ENCODE measurements around the gene CDC16. TPM values are rescaled to one million over a fixed set of nuclear protein-coding genes. Genes with fewer than 3 reads are reported as not detected.

CDC16 gene
- total RNA-seq, 1 donor from 2014 or later, result 83.0 TPM

DNA sequence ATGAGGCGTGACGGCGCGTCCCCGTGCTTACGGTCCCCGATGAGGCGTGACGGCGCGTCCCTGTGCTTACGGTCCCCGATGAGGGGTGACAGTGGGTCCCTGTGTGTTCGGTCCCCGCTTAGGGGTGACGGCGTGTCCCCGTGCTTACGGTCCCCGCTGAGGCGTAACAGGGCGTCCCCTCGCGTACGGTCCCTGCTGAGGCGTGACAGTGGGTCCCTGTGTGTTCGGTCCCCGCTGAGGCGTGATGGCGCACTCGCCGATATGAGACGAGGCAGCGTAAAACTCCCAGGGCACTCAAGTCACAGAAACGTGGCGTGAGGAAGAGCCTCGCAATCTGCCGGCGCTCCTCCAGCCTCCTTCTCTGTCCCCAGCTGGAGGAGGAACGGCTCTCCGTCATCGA lies 34.7 kb upstream of the CDC16 start:
- TF ChIP-seq CTCF (IDR thresholded peaks at IDR 0.05), result no peak
- H3K27ac Mint-ChIP-seq (ENCODE audit: unreplicated experiment), result no peak overlapping the region

DNA sequence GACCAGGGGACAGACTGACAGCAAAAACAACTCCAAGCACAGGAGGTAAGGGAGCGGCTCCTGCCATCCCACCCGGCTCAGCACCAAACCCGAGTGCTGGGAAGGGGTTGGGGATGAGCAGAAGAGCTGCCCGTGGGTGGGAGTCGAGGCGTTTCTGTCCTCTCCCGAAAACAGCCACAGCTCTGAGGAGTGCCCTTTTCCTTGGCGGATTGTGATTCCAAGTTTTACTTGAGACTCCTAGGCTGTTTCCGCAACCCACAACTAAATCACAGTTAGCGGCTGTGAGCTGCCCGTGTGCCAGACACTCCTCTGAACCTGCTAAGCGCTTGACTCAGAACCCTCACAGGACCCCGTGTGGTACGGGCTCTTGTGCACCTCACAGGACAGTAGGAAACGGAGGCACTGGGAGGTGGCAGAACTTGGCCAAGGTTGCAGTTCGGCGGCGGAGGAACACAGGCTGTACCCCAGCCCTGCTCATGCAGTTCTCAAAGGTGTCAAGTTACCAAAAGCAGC lies 34.2 kb upstream of the CDC16 start:
- Mint-ChIP-seq H3K27ac (ENCODE audit: unreplicated experiment) (no peak overlapping the region), H3K27me3 (ENCODE audit: low read depth) (no peaks in the 10 kb centered on the region), H3K9me3 (ENCODE audit: low read depth) (no peaks in the 10 kb centered on the region), H3K4me1 (ENCODE audit: low read depth) (no peaks in the 10 kb centered on the region), H3K36me3 (ENCODE audit: low read depth) (no peaks in the 10 kb centered on the region), H3K4me3 (ENCODE audit: unreplicated experiment) (no peak overlapping the region)
- DNase-seq (ENCODE audit: low spot score), result no peak
- TF ChIP-seq CTCF (IDR thresholded peaks at IDR 0.05), result no peak

More for the DNA sequence above, 34.7 kb upstream of the CDC16 start:
- Mint-ChIP-seq H3K4me1 (ENCODE audit: low read depth) (no peaks in the 10 kb centered on the region), H3K9me3 (ENCODE audit: low read depth) (no peaks in the 10 kb centered on the region), H3K27me3 (ENCODE audit: low read depth) (peaks cover 4% of the 10 kb centered on the region), H3K36me3 (ENCODE audit: low read depth) (no peaks in the 10 kb centered on the region), H3K4me3 (ENCODE audit: unreplicated experiment) (no peak overlapping the region)
- DNase-seq (ENCODE audit: low spot score), result no peak

DNA sequence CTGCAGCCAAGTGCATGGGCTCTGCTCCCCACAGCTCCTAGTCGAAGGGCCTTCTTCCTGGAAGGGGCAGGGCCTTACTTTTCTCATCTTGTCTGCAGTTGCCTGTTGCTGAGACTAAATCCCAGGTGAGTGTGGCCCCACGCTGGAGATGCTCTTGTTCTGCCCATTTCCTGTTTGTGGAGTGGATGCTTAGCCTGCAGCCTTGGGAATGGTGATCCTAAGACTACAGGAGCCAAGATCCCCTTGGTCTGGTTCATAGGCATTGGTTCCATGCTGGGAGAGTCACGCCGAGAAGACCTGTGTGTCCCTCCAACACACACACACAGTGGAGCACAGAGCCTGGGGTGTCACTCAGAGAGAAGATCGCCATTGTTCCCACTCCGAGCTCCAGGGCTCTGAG lies 32.1 kb upstream of the CDC16 start:
- no peaks in the 10 kb centered on the region for H3K27me3 Mint-ChIP-seq (ENCODE audit: low read depth)
- no peaks in the 10 kb centered on the region for H3K4me1 Mint-ChIP-seq (ENCODE audit: low read depth)
- H3K27ac Mint-ChIP-seq (ENCODE audit: unreplicated experiment), result no peak overlapping the region
- no peak for DNase-seq (ENCODE audit: low spot score)
- H3K9me3 Mint-ChIP-seq (ENCODE audit: low read depth), result peaks cover 8% of the 10 kb centered on the region
- H3K4me3 Mint-ChIP-seq (ENCODE audit: unreplicated experiment), result no peak overlapping the region
- TF ChIP-seq CTCF (IDR thresholded peaks at IDR 0.05), result no peak
- no peaks in the 10 kb centered on the region for H3K36me3 Mint-ChIP-seq (ENCODE audit: low read depth)

- TF ChIP-seq CTCF (IDR thresholded peaks at IDR 0.05), result no peak
- Mint-ChIP-seq H3K36me3 (ENCODE audit: low read depth) (no peaks in the 10 kb centered on the region), H3K4me1 (ENCODE audit: low read depth) (no peaks in the 10 kb centered on the region), H3K4me3 (ENCODE audit: unreplicated experiment) (no peak overlapping the region), H3K27ac (ENCODE audit: unreplicated experiment) (no peak overlapping the region), H3K27me3 (ENCODE audit: low read depth) (no peaks in the 10 kb centered on the region), H3K9me3 (ENCODE audit: low read depth) (peaks cover 10% of the 10 kb centered on the region)
- DNase-seq (ENCODE audit: low spot score), result no peak
Observed at GRCh38 chr13:114203536-114203935, 31.2 kb upstream of the CDC16 start.

DNA sequence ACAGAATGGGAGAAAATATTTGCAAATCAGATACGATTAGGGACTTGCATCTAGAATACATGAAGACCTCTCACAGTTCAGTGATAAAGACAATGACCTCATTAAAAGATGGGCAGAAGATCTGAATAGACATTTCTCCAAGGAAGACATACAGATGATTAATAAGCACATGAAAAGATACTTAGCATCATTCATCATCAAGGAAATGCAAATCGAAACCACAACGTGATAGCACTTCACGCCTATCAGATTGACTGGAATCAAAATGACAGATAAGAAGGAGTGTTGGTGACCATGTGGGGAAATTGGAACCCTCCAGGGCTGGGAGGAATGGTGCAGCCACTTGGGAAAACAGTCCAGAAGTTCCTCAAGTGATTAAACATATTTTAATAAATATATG lies 29.8 kb upstream of the CDC16 start:
- H3K9me3 Mint-ChIP-seq (ENCODE audit: low read depth), result peaks cover 10% of the 10 kb centered on the region
- no peaks in the 10 kb centered on the region for H3K4me1 Mint-ChIP-seq (ENCODE audit: low read depth)
- H3K27ac Mint-ChIP-seq (ENCODE audit: unreplicated experiment), result no peak overlapping the region
- TF ChIP-seq CTCF (IDR thresholded peaks at IDR 0.05), result no peak
- H3K4me3 Mint-ChIP-seq (ENCODE audit: unreplicated experiment), result no peak overlapping the region
- H3K36me3 Mint-ChIP-seq (ENCODE audit: low read depth), result no peaks in the 10 kb centered on the region
- no peak for DNase-seq (ENCODE audit: low spot score)
- H3K27me3 Mint-ChIP-seq (ENCODE audit: low read depth), result no peaks in the 10 kb centered on the region

All from chondrocyte (in vitro differentiated cells).